ENCODE data around the gene CCNH.

The CCNH gene

GRCh38 chr5:87401626-87402025 lies 11.1 kb downstream of the CCNH start:
- no peak for FAIRE-seq

GRCh38 chr5:87400305-87400899 lies 12.3 kb downstream of the CCNH start:
- peak; percentile 74 for FAIRE-seq

- no peak for FAIRE-seq
Measured at GRCh38 chr5:87399720-87400119, 13.0 kb downstream of the CCNH start.

- FAIRE-seq, result no peak
Measured at GRCh38 chr5:87398981-87399614, 13.6 kb downstream of the CCNH start.

- no peak for FAIRE-seq
Measured at GRCh38 chr5:87394411-87395165, 18.1 kb downstream of the CCNH start.

DNA sequence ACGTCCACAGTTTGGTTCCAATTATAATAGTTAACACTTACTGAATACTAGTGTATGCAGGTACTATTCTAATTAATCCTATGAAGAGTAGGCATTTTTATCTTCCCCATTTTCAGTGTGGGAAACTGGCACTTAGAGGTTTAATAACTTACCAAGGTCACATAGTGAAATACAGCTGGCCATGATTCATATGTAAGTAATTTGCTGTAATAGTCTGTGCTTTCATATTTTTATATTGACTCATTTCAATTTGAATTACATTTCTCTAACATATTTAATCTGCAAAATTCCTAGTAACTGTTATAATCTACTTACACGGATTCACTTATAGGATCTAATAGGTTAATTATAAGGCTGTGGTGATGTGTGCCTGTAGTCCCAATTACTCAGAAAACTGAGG lies 19.4 kb downstream of the CCNH start:
- FAIRE-seq, result no peak

DNA sequence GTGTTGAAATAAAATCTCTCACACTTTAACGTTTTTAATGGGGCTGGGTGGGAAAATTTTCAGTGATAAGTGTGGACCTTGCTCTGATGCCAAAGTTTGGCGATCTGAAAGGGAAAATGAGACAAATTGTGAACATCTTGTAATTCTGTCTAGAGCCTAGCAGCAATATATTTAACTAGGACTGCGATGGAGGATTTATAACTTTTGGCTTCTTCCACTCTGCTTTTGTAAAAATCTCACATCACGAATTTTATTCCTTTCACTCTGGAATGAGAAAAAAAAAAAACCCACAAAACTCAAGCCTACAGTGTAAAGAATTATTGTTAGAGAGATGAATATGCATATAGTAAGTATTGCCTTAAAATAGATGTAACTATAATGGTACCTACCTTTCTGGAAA lies 19.9 kb downstream of the CCNH start:
- FAIRE-seq, result no peak

DNA sequence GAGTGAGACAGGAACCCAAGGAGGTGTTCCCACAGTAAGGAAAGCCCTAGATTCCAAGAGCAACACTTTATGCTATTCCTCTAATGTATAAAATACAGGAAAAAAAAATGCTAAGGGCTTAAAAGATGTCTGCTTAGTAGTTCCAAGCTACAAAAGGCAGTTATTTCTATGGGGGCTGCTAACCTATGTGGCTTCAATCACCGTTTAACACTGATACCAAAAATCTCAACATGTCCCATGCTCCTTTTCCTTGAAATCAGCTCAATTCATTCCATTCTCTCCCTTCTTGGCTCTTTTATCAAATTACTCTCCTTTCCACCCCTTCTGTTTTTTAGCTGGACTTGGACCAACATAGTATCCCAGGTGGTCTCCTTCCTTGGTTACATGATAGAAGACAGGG lies 20.6 kb downstream of the CCNH start:
- no peak for FAIRE-seq

DNA sequence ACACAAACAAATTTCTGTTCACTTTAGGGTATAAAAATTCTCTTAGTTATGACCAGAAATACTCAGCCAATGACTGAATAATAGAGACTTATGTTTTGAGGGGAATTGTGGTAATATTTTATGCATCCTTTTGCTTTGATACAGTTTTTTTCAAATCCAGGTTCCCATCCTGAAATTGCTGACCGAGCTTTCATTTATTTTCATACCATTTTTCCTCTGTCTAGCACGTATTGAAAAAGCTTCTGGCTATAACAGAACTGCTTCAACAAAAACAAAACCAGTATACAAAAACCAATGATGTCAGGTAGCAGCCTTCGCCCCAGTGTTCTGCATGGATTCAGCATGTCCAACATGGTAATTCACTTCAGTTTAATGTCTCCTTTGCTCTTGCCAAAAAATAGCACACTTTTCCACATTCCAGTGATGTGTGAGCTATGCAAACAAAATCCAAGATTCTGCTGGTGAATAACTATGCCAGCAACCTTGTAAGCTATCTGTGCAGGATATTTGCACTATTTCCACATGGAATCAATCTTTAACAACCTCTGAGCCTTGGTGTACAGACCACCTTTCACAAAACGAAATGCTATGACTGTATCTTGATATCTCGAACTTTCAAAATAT lies 22.0 kb downstream of the CCNH start:
- no peak for FAIRE-seq

DNA sequence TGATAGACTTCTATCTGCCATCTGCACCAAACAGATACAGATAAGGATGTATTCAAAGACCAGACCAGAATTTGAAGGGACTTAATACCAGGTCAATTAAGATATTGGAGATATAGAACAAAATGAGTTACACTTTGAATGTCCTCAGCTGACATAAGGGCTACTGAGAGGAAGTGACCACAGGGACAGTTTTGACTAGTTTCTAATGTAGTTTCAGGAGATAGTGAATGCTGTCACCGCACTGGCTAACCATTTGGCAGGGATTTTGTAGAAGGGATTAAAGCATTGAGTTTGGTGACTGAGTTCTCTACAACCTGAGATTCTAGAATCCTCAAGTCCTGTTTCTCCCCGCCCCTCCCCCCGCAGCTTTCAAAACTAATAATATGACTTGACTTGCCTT lies 22.7 kb downstream of the CCNH start:
- FAIRE-seq, result no peak

- no peak for FAIRE-seq
Measured at GRCh38 chr5:87389296-87390034, 23.3 kb downstream of the CCNH start.

DNA sequence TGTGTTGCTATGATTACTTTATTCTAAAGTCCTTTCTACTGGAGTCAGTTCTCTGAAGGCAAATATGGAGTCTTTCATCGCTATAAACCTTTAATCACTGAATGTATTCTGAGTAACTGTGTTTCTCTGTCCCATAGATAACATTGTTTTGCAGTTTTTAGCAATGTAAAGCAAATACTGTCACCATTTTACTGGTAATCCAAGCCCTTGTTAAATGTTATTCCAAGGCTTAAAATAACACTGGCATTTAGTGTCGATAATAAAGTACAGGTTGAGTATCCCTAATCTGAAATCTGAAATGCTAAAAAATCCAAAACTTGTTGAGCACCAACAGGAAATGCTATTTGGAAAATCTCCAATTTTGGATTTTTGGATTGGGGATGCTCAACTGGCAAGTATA lies 24.6 kb downstream of the CCNH start:
- FAIRE-seq, result no peak

DNA sequence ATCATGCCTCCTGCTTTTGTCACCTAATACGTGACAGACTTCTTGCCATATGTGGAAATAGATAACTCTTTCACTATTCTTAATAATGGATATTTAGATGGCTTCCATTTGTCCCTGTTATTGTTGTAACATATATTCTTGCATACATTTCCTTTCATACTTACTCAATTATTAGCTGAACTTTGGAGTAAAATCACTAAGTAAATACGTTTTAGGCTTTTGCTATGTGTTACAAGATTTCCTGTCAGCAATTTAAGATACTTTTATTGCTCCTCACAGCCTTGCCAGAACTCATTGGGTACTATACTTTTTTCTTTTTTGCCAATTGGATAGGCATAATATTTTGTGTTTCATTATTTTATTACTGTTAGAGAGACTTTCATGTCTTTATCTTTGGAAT lies 26.9 kb downstream of the CCNH start:
- FAIRE-seq, result no peak

- FAIRE-seq, result no peak
Measured at GRCh38 chr5:87383216-87383615, 29.5 kb downstream of the CCNH start.

DNA sequence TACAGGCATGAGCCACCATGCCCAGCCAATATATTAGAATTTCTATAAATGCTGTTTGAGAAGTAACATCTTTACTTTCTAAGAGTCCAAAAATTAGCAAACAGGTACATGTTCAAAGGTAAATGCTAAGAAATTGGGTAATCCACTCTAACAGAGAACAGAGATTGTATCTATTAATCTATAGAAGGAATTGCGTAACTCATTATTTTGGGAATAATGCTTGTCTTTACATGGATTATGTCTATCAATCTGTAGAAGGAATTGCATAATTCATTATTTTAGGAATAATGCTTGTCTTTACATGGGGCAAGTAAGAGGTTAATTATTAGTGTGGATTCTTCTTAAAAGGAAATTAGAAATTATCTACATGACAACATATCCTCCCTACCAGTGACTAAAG lies 30.5 kb downstream of the CCNH start:
- no peak for FAIRE-seq

- FAIRE-seq, result no peak
Measured at GRCh38 chr5:87372705-87373104, 40.0 kb downstream of the CCNH start.

- FAIRE-seq, result peak; percentile 10
Measured at GRCh38 chr5:87369431-87369830, 43.3 kb downstream of the CCNH start.

GRCh38 chr5:87368601-87369000 lies 44.1 kb downstream of the CCNH start:
- no peak for FAIRE-seq

GRCh38 chr5:87367243-87367642 lies 45.5 kb downstream of the CCNH start:
- no peak for FAIRE-seq

GRCh38 chr5:87361536-87362213 lies 51.1 kb downstream of the CCNH start:
- FAIRE-seq, result no peak

DNA sequence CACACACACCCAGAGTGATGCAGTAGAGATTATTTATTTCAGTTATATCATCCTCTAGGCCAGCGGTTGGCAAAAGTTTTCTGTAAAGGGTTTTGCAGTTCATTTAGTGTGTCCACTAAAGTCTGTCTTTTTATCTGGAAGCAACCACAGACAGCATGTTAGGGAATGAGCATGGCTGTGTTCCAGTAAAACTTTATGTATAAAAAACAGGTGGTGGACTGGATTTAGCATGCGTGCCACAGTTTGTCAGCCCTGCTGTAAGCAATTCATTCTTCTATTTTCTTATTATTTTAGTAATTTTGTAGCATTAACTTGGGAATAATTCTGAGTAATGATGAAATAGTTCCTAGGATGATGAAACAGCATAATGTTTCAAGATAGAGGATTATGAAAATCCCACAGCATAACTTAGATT lies 51.7 kb downstream of the CCNH start:
- no peak for FAIRE-seq

DNA sequence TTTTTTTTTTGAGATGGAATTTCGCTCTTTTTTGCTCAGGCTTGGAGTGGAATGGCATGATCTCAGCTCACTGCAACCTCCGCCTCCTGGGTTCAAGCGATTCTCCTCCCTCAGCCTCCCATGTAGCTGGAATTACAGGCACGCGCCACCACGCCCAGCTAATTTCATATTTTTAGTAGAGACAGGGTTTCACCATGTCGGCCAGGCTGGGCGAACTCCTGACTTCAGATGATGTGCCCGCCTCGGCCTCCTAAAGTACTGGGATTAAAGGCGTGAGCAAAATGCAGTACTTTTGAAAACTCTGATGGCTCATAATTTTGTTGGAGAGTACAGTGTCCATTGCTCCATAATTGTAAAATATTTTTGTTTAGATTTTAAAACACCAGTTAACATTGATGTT lies 52.6 kb downstream of the CCNH start:
- no peak for FAIRE-seq

- no peak for FAIRE-seq
Measured at GRCh38 chr5:87359106-87359505, 53.6 kb downstream of the CCNH start.

Data from colon (tissue), 2 donors.